HG02759 (cell line): ENCODE data around the gene ATP5PB.

Source experiments
- ATAC-seq: cut with Tn5 transposase; IDR thresholded peaks from one replicate; pipeline ENCODE4 v1.9.1; 2021; ENCODE audit warnings: mild to moderate bottlenecking, moderate library complexity; ENCODE audit not compliant: unreplicated experiment

The ATP5PB gene, protein sequence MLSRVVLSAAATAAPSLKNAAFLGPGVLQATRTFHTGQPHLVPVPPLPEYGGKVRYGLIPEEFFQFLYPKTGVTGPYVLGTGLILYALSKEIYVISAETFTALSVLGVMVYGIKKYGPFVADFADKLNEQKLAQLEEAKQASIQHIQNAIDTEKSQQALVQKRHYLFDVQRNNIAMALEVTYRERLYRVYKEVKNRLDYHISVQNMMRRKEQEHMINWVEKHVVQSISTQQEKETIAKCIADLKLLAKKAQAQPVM

GRCh38 chr1:111448918-111449702, at the start of gene ATP5PB, which contains the start of gene WDR77:
TSS of gene ATP5PB (plus strand) at chr1:111449464. CDS start at chr1:111449542, 78 bp downstream.
TSS of gene WDR77 (minus strand) at chr1:111449256. CDS start at chr1:111449169, 87 bp downstream.
- peak; percentile 92 for ATAC-seq

GRCh38 chr1:111399792-111400610, 49.3 kb upstream of the ATP5PB start:
- no peak for ATAC-seq

DNA sequence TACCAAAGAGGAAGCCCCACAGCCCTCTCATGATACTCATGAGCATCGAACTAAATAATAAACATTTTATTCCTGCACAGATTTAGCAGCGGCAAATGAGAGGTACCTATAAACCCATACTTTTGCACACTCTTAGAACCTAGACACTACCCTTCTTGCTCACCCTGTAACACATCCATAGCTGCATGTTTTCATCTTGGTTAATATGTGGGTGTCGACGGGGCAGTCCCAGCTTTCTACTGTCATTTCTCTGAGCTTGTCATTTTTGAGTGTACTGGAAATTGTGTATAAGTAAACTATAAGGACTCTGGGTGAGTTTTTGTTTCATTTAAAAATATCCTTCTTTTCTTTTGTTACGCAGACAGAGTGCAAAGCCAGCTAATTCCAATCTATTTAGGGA, 47.2 kb upstream of the ATP5PB start:
- no peak for ATAC-seq

- no peak for ATAC-seq
Observed at GRCh38 chr1:111404588-111404987, 44.7 kb upstream of the ATP5PB start.

- ATAC-seq = peak; percentile 97
Observed at GRCh38 chr1:111406321-111406768, 42.9 kb upstream of the ATP5PB start.

DNA sequence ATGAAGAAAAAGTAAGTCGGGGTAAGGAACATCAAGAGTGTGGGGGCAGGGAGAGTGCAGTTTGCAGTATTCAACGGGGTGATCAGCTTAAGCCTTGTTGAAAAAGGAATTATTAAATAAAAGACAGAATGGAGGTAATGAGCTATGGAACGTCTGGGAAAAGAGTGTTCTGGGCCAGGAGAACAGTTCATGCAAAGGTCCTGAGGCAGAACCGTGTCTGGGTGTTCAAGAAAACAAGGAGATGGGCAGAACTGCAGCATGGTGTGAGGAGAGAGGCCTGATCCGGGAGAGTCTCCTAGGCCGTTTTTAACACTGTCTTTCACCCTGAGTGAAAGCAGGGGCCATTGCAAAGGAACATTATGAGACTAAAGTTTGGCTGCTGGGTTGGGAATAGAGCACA, 42.0 kb upstream of the ATP5PB start:
- no peak for ATAC-seq

DNA sequence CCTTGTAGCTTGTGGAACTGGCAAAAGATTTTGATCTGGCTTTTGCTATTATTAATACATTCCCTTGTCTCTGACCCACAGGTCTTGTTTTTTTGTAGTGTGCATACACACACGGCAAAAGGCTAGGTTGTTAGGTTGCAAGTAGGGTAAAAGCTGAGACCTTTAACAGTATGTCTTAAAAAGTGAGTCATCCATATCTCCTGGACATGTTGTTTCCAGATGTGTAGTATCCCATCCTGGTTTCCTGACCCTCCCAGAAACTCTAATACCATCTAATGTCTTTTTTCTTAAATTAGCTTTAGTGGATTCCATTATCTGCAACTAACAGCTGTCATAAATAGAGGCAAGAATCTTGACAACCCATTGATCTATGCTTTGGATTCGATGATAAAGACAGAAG, 36.4 kb upstream of the ATP5PB start:
- no peak for ATAC-seq

- ATAC-seq = no peak
Observed at GRCh38 chr1:111414756-111415155, 34.5 kb upstream of the ATP5PB start.

GRCh38 chr1:111415461-111415860, 33.8 kb upstream of the ATP5PB start:
- ATAC-seq = no peak

DNA sequence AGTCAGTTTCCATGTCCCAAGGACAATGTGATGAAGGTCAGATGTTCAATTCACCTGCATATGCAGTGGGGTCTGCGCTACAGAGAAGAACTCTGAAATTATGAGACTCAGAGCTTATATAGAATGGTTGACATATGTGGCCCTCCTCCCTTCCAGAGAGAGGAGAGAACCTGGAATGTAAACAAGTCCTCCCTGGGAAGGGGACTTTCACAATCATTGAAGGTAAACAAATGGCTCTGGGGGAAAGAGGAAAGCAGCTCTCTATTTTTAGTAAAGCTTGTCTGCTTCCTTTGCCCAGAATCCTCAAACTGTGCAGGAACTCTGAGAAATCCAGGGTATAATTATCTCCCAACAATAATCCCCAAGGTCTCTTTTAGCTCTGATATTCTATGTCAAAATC, 31.5 kb upstream of the ATP5PB start:
- ATAC-seq = no peak

DNA sequence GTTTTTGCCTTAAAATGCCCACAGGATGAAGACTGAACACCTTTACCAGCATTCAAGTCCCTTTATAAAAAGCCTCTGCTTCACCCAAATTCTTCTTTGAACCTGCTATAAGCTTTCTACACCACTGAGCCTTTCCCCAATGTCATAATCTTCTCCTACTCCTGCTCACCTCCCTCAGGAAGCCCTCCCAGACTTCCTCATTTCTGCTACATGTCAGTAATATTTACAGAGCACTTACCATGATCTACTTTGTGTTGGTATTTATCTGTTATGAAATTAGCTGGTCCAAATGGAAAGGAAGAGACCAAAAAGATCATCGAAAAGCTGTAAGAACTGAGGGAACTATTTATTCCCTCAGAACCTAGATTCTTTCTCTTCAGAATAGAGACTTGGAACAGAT, 30.2 kb upstream of the ATP5PB start:
- no peak for ATAC-seq

- ATAC-seq = no peak
Observed at GRCh38 chr1:111420377-111420776, 28.9 kb upstream of the ATP5PB start.

GRCh38 chr1:111422546-111423391, 26.5 kb upstream of the ATP5PB start:
- ATAC-seq = no peak

DNA sequence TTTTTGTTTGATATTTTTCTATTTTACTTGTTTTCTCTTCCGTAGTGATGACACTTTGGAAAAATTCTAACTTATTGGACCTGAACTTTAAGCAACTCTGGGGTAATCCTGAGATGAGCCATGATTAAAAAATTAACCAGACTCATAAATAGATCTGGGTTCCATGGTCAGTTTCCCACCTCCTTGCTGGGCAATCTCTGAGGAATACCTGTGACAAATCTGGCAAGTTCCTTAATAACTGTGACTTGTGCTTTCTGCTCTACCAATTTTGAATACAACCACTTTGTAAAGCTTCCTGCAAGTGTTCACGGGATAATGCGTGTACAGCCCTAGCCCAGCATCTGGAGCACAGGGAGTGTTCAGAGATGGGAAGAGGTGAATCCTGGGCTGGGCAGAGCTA, 25.0 kb upstream of the ATP5PB start:
- ATAC-seq = no peak

DNA sequence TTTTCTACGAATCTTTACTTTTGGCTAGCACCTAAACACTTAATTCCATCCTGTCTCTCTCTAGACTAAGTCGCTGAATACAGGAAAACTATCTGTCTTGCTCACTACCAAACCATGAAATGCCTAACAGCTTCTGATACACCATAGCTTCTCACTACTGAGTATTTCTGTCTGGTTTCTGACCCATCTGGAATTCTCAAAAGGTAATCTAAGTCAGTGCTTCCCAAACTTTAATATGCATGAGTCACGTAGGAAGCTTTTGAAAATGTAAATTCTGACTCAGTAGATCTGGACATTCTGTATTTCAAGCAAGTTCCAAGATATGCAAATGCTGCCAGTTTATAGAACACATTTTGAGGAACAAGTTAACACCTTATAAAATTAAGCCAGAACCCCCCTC, 12.5 kb upstream of the ATP5PB start:
- ATAC-seq = no peak

GRCh38 chr1:111439461-111440351, 9.6 kb upstream of the ATP5PB start:
- no peak for ATAC-seq

DNA sequence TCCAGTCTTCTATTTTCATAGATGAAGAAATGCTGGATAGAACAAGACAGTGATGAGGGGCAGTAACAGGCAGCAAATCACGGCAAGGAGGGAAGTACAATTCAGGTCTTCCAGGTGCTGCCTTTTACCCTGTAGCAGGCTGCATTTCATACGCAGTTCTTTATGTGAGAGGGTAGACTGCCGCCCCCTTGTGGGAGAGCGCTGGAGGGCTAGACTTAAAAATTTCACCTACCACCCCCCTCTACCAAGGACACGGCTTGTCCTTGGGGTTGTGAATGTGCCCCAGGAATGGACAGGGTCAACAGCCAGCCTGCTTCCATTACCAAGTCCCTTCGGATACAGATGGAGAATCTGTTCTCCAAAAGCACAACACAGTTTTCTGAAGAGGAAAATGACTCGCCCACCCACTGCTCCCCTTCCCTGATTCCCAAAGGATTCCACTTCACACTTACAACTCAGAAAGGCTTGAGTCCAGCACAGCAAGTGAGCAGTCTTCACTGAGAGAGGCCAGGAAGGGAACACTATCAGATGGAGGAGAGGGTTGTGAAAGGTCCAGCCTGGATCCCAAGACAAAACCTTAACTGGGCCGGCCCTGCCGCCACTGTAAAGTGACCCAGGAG, 7.6 kb upstream of the ATP5PB start:
- ATAC-seq = peak; percentile 43

DNA sequence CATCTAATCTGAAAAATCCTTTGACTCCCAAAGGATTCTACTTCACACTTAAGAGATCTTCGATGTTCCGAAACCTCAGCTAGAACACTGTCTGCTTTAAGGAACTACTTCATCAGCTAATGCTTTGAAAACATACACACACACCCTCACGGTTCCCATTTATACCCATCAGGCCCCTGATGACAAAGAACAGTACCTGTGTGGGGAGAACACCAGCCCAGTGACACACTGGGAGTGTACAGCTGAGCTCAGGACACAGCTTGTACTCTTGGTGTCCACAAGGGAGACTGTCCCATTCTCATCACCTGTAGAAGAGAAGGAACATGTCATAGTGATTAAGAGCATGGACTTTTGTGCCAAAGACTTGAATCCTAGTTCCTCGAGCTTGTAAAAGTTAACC, 6.8 kb upstream of the ATP5PB start:
- ATAC-seq = no peak

DNA sequence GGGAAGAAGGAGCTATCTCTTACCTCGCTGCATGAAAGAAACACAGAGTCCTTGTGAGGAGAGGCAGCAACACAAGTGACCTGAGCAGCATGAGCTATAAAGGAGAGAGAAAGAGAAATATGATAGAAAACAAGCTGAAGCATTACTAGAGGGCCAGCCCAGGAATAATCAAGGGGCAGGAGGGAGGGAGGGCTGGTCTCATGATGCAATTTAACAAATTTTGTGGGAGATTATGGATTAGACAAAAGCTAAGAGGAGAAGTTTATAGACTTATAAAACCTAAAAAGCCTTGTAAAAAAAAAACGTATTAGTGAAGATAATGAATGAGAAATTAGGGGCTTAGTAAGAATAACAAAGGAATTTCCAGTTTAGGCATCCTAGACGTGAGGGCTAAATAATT, 5.2 kb upstream of the ATP5PB start:
- ATAC-seq = no peak
